Measurements from ENCODE around the gene E4F1. TPM values are rescaled to one million over a fixed set of nuclear protein-coding genes. Genes with fewer than 3 reads are reported as not detected.

The E4F1 gene
- total RNA-seq, 1 experiment from 2014 or later: 49.0 TPM

DNA sequence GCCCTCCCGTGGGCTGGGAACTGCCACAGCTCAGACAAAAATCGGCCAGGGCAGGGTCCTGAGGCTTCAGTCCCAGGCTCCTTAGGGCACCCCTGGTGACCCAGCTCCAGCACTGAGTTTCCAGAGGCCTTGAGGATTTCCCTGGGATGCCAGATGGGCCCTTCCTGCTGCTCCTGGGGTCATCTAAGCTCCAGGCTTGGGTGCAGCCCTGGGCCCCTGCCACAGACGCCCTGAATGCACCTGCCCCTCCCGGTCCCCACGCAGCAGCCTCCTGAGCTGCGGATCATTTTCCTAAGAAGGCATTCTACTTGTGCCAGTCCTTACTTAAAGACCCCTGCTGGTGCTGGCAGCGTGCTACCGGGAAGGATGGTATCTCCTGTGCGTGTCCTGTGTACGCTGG lies 50.5 kb downstream of the E4F1 start:
- DNase-seq: no peak
- no peaks in the 10 kb centered on the region for H3K27me3 ChIP-seq (ENCODE audit: low read length)
- no peaks in the 10 kb centered on the region for H3K36me3 ChIP-seq (ENCODE audit: low read depth, low read length)
- no peaks in the 10 kb centered on the region for H3K9me3 ChIP-seq (ENCODE audit: low read length)
- H3K4me3 ChIP-seq (ENCODE audit: low read length): no peak overlapping the region
- no peak overlapping the region for H3K4me2 ChIP-seq (ENCODE audit: low read length)
- ChIA-PET POLR2A (ENCODE audit: unreplicated experiment) (no interaction called here), CTCF (no interaction called here)
- no peak overlapping the region for H3K27ac ChIP-seq (ENCODE audit: low read length)
- intact Hi-C loops (cut with micrococcal nuclease): no loop called here
- TF ChIP-seq EZH2phosphoT487 (IDR thresholded peaks at IDR 0.05; ENCODE audit: borderline replicate concordance, low read length) (no peak), EZH2 (IDR thresholded peaks at IDR 0.05; ENCODE audit: low read length, unreplicated experiment) (no peak)
- TF ChIP-seq, protein P1, sequence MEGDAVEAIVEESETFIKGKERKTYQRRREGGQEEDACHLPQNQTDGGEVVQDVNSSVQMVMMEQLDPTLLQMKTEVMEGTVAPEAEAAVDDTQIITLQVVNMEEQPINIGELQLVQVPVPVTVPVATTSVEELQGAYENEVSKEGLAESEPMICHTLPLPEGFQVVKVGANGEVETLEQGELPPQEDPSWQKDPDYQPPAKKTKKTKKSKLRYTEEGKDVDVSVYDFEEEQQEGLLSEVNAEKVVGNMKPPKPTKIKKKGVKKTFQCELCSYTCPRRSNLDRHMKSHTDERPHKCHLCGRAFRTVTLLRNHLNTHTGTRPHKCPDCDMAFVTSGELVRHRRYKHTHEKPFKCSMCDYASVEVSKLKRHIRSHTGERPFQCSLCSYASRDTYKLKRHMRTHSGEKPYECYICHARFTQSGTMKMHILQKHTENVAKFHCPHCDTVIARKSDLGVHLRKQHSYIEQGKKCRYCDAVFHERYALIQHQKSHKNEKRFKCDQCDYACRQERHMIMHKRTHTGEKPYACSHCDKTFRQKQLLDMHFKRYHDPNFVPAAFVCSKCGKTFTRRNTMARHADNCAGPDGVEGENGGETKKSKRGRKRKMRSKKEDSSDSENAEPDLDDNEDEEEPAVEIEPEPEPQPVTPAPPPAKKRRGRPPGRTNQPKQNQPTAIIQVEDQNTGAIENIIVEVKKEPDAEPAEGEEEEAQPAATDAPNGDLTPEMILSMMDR (conservative IDR thresholded peaks at IDR 0.05; ENCODE audit: low read depth, low read length): no peak
- ATAC-seq: no peak
- H2AFZ ChIP-seq (ENCODE audit: low read length): no peak overlapping the region
- H3K4me1 ChIP-seq (ENCODE audit: insufficient read depth, low read length): peaks cover 7% of the 10 kb centered on the region; the same call in 1 of the 2 replicates
- peaks cover 14% of the 10 kb centered on the region for H3K79me2 ChIP-seq (ENCODE audit: low read length)
- BruUV-seq (replicated peaks): no TSS peak
- no peaks in the 10 kb centered on the region for H4K20me1 ChIP-seq (ENCODE audit: low read length)
- no peaks in the 10 kb centered on the region for H3F3A ChIP-seq (ENCODE audit: low read length, unreplicated experiment)
- no peak overlapping the region for H3K9ac ChIP-seq (ENCODE audit: low read length)
- H3K9me2 ChIP-seq (replicated peaks; ENCODE audit: low read length): no peaks in the 10 kb centered on the region

DNA sequence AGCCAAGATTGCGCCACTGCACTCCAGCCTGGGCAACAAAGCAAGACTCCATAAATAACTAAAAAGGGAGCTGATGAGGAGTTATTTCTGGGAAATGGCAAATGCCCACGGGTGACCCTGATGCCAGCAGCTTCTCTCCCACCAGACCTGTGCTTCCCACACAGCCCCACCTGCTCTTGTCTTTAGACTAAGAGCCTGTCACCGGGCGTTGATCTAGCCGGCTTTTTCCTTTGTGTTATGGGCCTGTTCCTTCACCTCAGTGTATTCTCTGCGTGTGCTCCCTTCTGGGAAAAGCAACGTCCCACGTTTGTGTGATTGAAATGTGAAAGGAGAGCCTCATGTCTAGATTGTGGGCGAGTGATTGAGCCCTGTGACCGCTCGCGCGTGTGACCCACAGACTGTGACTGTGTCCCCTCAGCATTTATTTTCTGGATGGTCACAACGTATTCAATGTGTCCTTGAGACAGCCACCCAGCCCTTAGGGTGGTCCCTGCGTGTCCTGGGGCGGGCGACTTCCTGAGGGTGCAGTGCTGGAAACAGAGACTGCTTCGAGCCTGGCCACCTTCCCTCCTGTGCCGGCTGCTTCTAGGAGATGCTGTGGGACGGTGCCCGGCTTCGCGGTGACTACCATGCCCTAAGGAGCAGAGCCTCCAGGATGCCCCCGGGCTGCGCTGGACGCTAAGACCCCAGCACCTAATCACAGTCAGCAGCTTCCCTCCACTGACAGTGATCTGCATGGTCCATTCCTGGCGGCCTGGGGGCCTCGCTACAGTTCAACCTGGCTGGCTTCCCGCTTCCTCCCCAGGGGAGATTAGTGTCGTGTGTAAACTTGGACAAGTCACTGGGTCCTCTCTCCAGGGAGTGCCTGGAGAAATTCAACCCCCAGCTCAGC lies 52.3 kb downstream of the E4F1 start:
- Histone ChIP-seq H3K9me3 (ENCODE audit: low read length) (no peaks in the 10 kb centered on the region), H3K9me2 (replicated peaks; ENCODE audit: low read length) (no peaks in the 10 kb centered on the region), H3K4me3 (ENCODE audit: low read length) (no peak overlapping the region), H3K79me2 (ENCODE audit: low read length) (no peaks in the 10 kb centered on the region), H3K4me1 (ENCODE audit: insufficient read depth, low read length) (no peaks in the 10 kb centered on the region), H3F3A (ENCODE audit: low read length, unreplicated experiment) (no peaks in the 10 kb centered on the region), H2AFZ (ENCODE audit: low read length) (no peak overlapping the region), H3K27me3 (ENCODE audit: low read length) (no peaks in the 10 kb centered on the region), H3K9ac (ENCODE audit: low read length) (no peak overlapping the region), H3K4me2 (ENCODE audit: low read length) (no peak overlapping the region), H3K27ac (ENCODE audit: low read length) (no peak overlapping the region), H4K20me1 (ENCODE audit: low read length) (no peaks in the 10 kb centered on the region), H3K36me3 (ENCODE audit: low read depth, low read length) (no peaks in the 10 kb centered on the region)
- ChIA-PET CTCF (no interaction called here), POLR2A (ENCODE audit: unreplicated experiment) (no interaction called here)
- no peak for DNase-seq
- no peak for ATAC-seq
- intact Hi-C loops (cut with micrococcal nuclease): no loop called here
- TSS peak; percentile 35 for BruUV-seq (replicated peaks)
- TF ChIP-seq, protein P1 (conservative IDR thresholded peaks at IDR 0.05; ENCODE audit: low read depth, low read length): no peak
- TF ChIP-seq EZH2 (IDR thresholded peaks at IDR 0.05; ENCODE audit: low read length, unreplicated experiment): no peak
